HG03039 (cell line): ENCODE results near the gene XPOT.
A peak's percentile ranks its signal among the peaks of the same experiment; 100 is the strongest.
"Not testable (repeated sequence)": the region's sequence is repeated elsewhere in the genome, so short reads cannot be mapped to it uniquely, and the experiment has no call there.

Experiments
- ATAC-seq: cut with Tn5 transposase; IDR thresholded peaks from one replicate; pipeline ENCODE4 v1.9.1; 2021; ENCODE audit warnings: mild to moderate bottlenecking, moderate library complexity; ENCODE audit not compliant: unreplicated experiment

The XPOT gene, protein sequence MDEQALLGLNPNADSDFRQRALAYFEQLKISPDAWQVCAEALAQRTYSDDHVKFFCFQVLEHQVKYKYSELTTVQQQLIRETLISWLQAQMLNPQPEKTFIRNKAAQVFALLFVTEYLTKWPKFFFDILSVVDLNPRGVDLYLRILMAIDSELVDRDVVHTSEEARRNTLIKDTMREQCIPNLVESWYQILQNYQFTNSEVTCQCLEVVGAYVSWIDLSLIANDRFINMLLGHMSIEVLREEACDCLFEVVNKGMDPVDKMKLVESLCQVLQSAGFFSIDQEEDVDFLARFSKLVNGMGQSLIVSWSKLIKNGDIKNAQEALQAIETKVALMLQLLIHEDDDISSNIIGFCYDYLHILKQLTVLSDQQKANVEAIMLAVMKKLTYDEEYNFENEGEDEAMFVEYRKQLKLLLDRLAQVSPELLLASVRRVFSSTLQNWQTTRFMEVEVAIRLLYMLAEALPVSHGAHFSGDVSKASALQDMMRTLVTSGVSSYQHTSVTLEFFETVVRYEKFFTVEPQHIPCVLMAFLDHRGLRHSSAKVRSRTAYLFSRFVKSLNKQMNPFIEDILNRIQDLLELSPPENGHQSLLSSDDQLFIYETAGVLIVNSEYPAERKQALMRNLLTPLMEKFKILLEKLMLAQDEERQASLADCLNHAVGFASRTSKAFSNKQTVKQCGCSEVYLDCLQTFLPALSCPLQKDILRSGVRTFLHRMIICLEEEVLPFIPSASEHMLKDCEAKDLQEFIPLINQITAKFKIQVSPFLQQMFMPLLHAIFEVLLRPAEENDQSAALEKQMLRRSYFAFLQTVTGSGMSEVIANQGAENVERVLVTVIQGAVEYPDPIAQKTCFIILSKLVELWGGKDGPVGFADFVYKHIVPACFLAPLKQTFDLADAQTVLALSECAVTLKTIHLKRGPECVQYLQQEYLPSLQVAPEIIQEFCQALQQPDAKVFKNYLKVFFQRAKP

GRCh38 chr12:64403707-64404469 is at the start of gene XPOT:
TSS of gene XPOT (plus strand) at chr12:64404392. CDS start at chr12:64410036, 5,644 bp downstream.
- peak; percentile 94 for ATAC-seq

DNA sequence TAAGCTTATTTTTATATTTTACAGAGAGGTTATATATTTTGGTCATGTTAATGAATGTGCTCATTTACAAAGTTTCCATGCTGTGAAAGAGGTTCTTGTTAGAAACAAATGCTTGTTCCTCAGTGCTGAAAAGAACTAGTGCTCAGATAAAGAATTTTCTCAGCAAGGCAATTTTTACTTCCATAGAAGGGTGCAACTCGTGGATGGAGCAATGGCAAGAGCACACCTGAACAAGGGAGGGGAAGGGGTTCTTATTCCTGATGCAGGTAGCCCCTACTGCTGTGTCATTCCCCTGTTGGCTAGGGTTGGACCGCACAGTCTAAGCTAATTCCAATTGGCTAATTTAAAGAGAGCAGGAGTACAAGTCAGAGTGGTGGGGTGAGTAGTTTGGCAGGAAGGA is 48.0 kb upstream of the XPOT start:
- not testable (repeated sequence) for ATAC-seq

GRCh38 chr12:64361173-64361572 is 43.0 kb upstream of the XPOT start:
- not testable (repeated sequence) for ATAC-seq

DNA sequence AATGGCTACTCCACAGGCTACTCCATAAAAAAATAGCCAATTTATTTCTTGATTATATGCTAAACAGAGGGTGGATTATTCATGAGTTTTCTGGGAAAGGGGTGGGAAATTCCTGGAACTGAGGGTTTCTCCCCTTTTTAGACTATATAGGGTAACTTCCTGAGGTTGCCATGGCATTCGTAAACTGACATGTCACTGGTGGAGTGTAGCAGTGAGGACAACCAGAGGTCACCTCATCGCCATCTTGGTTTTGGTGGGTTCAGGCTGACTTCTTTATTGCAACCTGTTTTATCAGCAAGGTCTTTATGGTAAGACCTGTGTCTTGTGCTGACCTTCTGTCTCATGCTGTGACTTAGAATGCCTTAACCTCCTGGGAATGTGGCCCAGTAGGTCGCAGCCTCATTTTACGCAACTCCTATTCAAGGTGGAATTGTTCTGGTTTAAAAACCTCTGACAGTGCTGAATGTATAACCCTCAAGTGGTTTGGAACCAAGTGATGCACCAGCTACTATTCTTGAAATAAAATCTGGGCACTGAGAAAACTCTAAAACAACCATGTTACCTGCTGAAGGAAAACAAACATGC is 41.4 kb upstream of the XPOT start:
- no peak for ATAC-seq

GRCh38 chr12:64383675-64384074 is 20.5 kb upstream of the XPOT start:
- no peak for ATAC-seq

DNA sequence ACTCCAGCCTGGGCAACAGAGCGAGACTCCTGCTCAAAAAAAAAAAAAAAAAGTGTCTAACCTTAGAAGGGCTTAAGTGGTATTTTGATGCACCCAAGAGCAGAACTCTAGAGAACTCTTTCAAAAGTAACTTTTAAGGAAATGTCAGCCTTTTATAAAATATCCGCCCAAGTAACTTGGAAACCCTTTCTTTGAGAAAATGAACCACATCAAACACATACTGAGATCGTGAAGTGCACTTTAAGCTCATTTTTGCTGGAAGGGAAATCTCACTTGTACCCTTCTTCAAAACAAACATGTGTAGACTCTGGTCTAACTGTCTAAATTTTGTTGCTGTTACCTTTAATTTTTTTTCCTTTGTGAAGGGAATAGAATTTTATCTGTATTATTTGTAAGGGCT is 19.2 kb upstream of the XPOT start:
- no peak for ATAC-seq

GRCh38 chr12:64385468-64385867 is 18.7 kb upstream of the XPOT start:
- ATAC-seq: no peak

GRCh38 chr12:64387197-64387816 is 16.9 kb upstream of the XPOT start:
- no peak for ATAC-seq

DNA sequence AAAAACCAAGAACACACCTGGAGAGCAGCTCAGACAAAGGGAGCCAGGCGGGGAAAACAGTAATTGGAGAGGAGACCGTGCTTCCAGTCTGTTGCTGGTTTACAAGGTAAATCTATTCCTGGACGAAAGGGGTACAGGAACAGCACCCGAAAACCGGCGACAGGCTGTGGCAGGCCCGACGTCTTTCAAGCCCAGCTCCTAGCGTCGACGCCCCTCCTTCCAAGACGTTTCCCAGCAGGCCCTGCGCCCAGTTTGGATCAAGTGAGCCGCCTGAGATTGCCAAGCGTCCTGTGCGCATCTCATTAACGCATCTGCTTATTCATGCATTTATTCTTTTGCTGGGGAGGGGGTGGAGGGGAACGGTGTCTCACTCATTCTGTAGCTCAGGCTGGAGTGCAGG is 15.0 kb upstream of the XPOT start:
- no peak for ATAC-seq

DNA sequence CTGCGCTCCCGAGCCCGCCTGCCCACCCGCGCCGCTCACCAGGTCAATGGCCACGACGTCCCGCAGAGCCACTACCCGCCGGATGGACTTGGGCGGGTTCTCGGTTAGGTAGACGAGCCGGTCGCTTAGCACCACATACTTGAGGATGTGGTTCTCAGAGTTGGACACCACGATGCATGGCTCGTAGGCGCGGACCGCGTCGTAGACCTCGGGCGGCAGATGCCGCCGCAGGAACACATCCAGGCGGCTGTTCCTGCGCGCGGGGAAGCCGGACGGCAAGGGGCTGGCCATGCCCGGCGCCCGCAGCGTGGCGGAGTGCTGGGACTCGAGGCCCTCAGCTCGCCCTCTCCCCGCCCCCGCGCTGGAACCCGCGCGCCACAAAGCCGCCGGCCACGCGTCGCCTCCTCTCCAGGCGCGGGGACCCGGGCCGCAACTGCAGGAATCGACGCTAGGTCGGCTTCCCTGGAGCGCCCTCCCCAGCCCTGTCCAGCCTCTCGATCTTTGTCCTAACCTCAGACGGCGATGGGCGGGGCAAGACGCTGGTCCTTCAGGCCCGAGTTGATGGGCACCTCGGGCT is 13.8 kb upstream of the XPOT start, which contains the start of gene C12orf56:
C12orf56 (minus strand) TSS at position 484 of the 577 bp plus-strand sequence; CDS start at position 291, 193 bp downstream.
- no peak for ATAC-seq

DNA sequence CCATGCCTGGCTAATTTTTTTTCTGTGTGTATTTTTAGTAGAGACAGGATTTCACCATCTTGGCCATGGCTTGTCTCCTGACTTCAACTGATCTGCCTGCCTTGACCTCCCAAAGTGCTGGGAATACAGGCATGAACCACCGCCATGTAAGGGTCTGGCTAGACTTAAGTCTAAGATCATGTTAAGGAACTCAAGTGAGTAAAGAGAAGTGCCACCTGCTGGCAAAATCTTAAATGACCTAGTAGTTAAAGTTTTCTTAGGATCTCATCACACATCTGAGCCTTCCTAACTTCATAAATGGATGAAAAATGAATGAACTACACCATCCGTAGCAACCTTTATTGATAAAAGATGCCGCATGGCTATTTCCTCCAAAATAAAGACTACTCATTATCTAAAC is 12.0 kb upstream of the XPOT start:
- ATAC-seq: no peak

DNA sequence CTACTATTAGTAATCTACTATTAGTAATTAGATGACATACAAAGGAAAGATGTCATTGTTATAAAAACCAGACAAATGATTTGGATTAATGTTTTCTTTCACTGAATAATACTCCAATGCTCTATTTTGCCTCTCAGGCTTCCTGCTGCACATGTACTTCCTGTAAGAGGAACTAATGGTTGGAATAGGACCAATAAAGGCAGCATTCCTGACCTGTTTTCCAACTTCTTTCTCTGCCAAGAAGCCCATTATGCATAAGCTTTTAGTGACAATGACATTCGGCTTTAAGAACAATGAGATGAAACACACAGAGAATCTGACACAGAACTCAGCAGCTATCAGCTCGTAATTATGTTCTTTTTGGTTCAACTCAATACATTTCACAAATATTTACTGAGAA is 8.5 kb upstream of the XPOT start:
- ATAC-seq: no peak

DNA sequence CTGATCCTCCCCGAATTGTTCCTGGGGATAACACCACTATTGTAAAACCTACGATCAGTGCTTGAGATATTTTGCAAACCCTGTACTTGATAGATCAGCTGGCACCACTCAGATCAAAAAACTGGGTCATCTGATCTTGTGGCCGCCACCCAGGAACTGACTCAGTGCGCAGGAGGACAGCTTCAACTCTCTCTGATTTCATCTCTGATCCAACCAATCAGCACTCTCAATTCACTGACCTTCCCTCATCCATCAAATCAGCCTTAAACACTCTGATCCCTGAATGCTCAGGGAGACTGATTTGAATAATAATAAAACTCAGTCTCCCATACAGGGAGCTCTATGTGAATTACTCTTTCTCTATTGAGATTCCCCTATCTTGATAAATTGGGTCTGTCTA is 4.2 kb upstream of the XPOT start:
- ATAC-seq: no peak

GRCh38 chr12:64402181-64402580 is 2.0 kb upstream of the XPOT start:
- no peak for ATAC-seq

DNA sequence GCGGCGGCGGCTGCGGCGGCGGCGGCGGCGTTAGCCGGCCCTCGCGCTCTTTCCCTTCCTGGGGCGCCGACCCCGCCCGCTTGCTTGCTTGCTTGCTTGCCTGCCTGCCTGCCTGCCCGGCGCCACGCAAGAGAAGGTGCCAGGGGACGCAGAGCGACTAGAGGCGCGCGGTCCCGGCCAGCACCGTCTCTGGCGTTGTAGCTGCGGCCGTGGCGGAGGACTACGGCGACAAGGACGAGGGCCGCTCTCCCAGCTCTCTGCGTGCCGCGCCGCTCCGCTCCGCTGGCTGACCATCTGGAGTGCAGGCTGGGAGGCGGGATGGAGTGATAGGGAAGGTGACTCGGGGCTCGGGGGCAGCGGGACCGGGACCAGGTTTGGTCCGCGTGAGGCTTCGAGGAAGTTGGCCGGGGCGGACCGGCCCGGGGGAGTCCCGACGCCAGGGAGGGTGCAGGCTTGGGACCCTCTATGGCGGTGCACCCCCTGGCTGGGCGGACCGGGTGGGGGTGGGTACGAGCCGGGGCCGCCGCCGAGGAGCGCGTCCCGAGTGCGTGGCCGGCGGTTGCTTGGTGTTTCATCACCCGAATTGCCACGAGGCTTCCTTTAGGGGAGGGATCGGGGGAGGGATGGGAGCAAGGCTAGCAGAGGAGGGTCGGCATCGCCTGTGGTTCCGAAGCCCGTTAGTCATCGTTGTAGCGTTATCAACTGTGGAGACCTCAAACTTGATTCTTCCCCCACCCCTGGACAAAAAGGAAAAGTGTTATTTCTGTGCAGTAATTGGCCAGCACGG is 471 bp downstream of the XPOT start:
- ATAC-seq: peak; percentile 22

DNA sequence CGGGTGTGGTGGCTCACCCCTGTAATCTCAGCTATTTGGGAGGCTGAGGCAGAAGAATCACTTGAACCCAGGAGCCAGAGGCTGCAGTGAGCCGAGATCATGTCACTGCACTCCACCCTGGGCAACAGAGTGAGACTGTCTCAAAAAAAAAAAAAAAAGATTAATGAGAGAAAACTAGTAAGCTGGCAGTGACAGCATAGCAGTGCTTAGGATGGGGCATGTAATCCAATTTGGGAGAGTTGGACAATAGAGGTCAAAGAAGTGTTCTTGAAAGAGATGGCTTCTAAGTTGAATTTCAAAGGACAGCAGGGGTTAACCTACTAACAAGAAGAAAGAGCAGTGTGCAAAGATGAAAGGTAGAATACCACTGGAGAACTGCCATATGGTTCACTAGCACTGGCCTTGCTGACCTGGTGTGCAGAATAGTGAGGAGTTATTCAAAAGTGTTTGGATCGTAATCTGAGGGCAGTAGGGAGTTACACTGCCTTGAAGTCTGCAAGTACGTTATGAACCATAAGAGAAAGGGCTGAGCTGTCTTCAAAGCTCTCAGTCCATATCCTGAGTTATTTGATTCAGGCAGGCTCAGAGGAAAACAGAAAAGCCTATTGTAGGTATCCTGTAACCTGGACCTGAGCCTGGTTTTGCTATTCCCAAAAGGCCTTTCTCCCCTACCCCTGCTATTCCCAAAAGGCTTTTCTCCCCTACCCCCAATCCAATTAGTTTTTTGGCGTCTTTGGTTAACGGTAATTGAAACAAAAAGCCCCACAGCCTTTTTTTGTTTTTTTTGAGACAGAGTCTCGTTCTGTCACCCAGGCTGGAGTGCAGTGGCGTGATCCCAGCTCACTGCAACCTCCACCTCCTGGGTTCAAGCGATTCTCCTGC is 3.4 kb downstream of the XPOT start:
- ATAC-seq: no peak

DNA sequence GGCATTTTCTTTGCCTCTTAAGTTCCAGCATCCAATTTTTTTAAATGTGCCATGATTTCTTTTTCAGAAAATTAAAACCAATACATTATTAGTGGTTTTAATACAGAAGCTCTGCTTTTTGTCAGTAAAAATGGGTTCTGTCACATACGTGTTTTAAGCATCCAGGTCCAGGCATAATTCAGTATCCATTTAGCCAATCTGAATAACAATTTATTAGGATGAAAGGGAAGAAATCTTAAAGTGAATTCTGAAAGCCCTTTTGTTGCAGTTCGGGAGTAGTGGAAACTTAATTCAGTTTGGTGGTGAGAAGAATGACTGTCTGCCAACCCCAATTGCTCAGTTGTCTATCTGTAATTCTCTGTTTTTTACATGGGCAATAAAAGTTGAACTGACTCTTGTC is 7.2 kb downstream of the XPOT start:
- ATAC-seq: no peak

GRCh38 chr12:64412459-64412858 is 8.3 kb downstream of the XPOT start:
- no peak for ATAC-seq
